Measurements from ENCODE around the gene TNN.

- no peak for TF ChIP-seq CTCF (conservative IDR thresholded peaks at IDR 0.05; ENCODE audit: low read depth, low read length)
- no peak for TF ChIP-seq EZH2 (IDR thresholded peaks at IDR 0.05; ENCODE audit: low read length, unreplicated experiment)
Observed at GRCh38 chr1:175195798-175196197, 128.2 kb downstream of the TNN start.
